Panc1 (cell line): Measurements from ENCODE around the gene RUFY2. TPM values are rescaled to one million over a fixed set of nuclear protein-coding genes. Genes with fewer than 3 reads are reported as not detected.
A peak's percentile ranks its signal among the peaks of the same experiment; 100 is the strongest.

Source experiments
- ATAC-seq: fragments of 200-7000 bp; cut with Tn5 transposase; 2 replicates; pipeline ENCODE4 v1.9.1; 2020; ENCODE audit warnings: mild to moderate bottlenecking, moderate library complexity
- BruUV-seq: library from RNA; stranded (reverse); fragments of 400-500 nt; replicated peaks from 2 replicates; lab custom pipeline; 2021; lab: Mats Ljungman, UMichigan
- CTCF ChIA-PET: fragments of 300-600 bp; sonication (Branson Sonifier 250); formaldehyde crosslinking; loops from one replicate; lab custom pipeline; 2022; ENCODE audit warnings: antibody characterized with exemption; lab: Charles Lee
- POLR2A ChIA-PET: fragments of 300-600 bp; sonication (Branson Sonifier 250); formaldehyde crosslinking; loops from one replicate; lab custom pipeline; 2022; ENCODE audit warnings: antibody characterized with exemption; lab: Charles Lee
- DNase-seq: peaks from one replicate; pipeline ENCODE4 v3.0.0-alpha.2; 2010; ENCODE audit warnings: low read depth, low spot score
- H3K27ac ChIP-seq: 2 replicates; pipeline ENCODE4 v1.5.1; 2011; ENCODE audit warnings: mild to moderate bottlenecking, low read length, inconsistent platforms
- H3K27me3 ChIP-seq: fragments of 200-500 bp; sonication (Bioruptor generic); 2 replicates; pipeline ENCODE4 v1.6.0; 2014; ENCODE audit warnings: low read length, inconsistent platforms; ENCODE audit not compliant: control insufficient read depth, insufficient read depth
- H3K36me3 ChIP-seq: fragments of 200-500 bp; sonication (Bioruptor generic); 2 replicates; pipeline ENCODE4 v1.5.1; 2014; ENCODE audit warnings: inconsistent platforms, mild to moderate bottlenecking, low read length, moderate library complexity; ENCODE audit not compliant: control insufficient read depth, insufficient read depth
- H3K4me1 ChIP-seq: 2 replicates; pipeline ENCODE4 v1.5.1; 2011; ENCODE audit warnings: inconsistent platforms, mild to moderate bottlenecking, low read length, moderate library complexity; ENCODE audit not compliant: control insufficient read depth, insufficient read depth
- H3K4me3 ChIP-seq, 2 experiments: 2 replicates each; pipeline ENCODE4 v1.5.1; 2011 to 2012; ENCODE audit warnings: low read depth in 2 of 2, low read length in 2 of 2, mild to moderate bottlenecking in 2 of 2, inconsistent platforms in 1 of 2, moderate library complexity in 1 of 2
- H3K9me3 ChIP-seq: fragments of 200-500 bp; sonication (Bioruptor generic); 2 replicates; pipeline ENCODE4 v1.5.1; 2014; ENCODE audit warnings: low read depth, mild to moderate bottlenecking, inconsistent platforms, low read length, moderate library complexity; ENCODE audit not compliant: control insufficient read depth, insufficient read depth
- POLR2AphosphoS5 ChIP-seq: IDR thresholded peaks from 2 replicates; pipeline ENCODE4 v1.6.1; 2012; ENCODE audit warnings: mild to moderate bottlenecking, low read depth, low read length, moderate library complexity
- SIN3A ChIP-seq: IDR thresholded peaks from 2 replicates; pipeline ENCODE4 v1.6.1; 2012; ENCODE audit warnings: low read depth, mild to moderate bottlenecking, low read length, moderate library complexity, borderline replicate concordance; ENCODE audit not compliant: insufficient read depth
- TCF7L2 ChIP-seq: IDR thresholded peaks from 2 replicates; pipeline ENCODE4 v1.6.1; 2011; ENCODE audit warnings: mild to moderate bottlenecking, low read depth, low read length, inconsistent platforms
- in situ Hi-C: cut with HindIII; loops from 2 replicates; pipeline ENCODE4 v1.10.0; 2016; ENCODE audit warnings: low sequenced_read_pairs, low pct_unique_long_range_greater_than_20kb
- intact Hi-C: fragments of 100-400 bp; cut with micrococcal nuclease; formaldehyde crosslinking; loops from one replicate; pipeline ENCODE4 v1.10.0; 2022; ENCODE audit not compliant: unreplicated experiment
- total RNA-seq: library from RNA; stranded (reverse); gene quantifications from one replicate; pipeline ENCODE4 v1.2.1, GENCODE V29; 2021; ENCODE audit not compliant: unreplicated experiment
- TF ChIP-seq, protein P1 (sequence below): fragments of 450-650 bp; IDR thresholded peaks from 2 replicates; pipeline ENCODE4 v1.5.1; 2017; ENCODE audit warnings: mild to moderate bottlenecking
- TF ChIP-seq, protein P2 (sequence below), 2 experiments: IDR thresholded peaks; 2 replicates each; pipeline ENCODE4 v1.6.1; 2011 to 2012; ENCODE audit warnings: low read depth in 2 of 2, control low read depth in 1 of 2, low read length in 1 of 2, mild to moderate bottlenecking in 1 of 2, moderate library complexity in 1 of 2; ENCODE audit not compliant: insufficient read depth in 1 of 2

RUFY2 gene
- total RNA-seq, 1 experiment from 2014 or later: 25.1 TPM

DNA sequence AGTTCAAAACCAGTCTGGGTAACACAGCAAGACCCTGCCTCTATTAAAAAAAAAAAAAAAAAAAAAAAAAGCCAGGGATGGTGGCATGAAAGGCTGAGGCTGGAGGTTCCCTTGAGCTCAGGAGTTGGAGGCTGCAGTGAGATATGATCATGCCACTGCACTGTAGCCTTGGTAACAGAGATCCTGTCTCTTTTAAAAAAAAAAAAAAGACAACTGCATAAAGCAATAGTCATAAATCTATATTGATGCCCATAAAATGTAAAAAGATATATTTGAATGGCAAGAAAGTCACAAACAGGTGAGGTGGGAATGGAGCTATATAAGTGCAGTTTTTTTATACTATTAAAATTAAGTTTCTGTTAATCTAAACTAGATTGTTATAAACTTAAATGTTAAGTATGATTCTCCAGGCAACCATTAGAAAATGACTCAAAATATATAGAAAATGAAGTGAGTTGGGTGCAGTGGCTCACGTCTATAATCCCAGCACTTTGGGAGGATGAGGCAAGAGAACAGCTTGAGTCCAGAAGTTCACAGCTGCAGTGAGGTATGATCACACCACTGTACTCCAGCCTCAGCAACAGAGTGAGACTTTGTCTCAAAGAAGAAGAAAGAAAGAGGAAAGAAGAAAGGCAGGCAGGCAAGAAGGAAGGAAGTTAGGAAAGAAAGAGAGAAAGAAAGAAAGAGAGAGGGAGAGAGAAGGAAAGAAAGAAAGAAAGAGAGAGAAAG is 88.6 kb downstream of the RUFY2 start:
- H3K27ac ChIP-seq: peak overlapping the region; percentile 30; the same call in 1 of the 2 replicates
- ATAC-seq: no peak
- TF ChIP-seq POLR2AphosphoS5 (no peak), TCF7L2 (no peak), SIN3A (no peak)
- TF ChIP-seq, protein P1, sequence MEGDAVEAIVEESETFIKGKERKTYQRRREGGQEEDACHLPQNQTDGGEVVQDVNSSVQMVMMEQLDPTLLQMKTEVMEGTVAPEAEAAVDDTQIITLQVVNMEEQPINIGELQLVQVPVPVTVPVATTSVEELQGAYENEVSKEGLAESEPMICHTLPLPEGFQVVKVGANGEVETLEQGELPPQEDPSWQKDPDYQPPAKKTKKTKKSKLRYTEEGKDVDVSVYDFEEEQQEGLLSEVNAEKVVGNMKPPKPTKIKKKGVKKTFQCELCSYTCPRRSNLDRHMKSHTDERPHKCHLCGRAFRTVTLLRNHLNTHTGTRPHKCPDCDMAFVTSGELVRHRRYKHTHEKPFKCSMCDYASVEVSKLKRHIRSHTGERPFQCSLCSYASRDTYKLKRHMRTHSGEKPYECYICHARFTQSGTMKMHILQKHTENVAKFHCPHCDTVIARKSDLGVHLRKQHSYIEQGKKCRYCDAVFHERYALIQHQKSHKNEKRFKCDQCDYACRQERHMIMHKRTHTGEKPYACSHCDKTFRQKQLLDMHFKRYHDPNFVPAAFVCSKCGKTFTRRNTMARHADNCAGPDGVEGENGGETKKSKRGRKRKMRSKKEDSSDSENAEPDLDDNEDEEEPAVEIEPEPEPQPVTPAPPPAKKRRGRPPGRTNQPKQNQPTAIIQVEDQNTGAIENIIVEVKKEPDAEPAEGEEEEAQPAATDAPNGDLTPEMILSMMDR: no peak
- TF ChIP-seq, protein P2, sequence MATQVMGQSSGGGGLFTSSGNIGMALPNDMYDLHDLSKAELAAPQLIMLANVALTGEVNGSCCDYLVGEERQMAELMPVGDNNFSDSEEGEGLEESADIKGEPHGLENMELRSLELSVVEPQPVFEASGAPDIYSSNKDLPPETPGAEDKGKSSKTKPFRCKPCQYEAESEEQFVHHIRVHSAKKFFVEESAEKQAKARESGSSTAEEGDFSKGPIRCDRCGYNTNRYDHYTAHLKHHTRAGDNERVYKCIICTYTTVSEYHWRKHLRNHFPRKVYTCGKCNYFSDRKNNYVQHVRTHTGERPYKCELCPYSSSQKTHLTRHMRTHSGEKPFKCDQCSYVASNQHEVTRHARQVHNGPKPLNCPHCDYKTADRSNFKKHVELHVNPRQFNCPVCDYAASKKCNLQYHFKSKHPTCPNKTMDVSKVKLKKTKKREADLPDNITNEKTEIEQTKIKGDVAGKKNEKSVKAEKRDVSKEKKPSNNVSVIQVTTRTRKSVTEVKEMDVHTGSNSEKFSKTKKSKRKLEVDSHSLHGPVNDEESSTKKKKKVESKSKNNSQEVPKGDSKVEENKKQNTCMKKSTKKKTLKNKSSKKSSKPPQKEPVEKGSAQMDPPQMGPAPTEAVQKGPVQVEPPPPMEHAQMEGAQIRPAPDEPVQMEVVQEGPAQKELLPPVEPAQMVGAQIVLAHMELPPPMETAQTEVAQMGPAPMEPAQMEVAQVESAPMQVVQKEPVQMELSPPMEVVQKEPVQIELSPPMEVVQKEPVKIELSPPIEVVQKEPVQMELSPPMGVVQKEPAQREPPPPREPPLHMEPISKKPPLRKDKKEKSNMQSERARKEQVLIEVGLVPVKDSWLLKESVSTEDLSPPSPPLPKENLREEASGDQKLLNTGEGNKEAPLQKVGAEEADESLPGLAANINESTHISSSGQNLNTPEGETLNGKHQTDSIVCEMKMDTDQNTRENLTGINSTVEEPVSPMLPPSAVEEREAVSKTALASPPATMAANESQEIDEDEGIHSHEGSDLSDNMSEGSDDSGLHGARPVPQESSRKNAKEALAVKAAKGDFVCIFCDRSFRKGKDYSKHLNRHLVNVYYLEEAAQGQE (IDR thresholded peaks at IDR 0.05; ENCODE audit: insufficient read depth in 1 of 2, low read depth in 2 of 2, low read length in 1 of 2): no peak
- H3K4me1 ChIP-seq: no peaks in the 10 kb centered on the region
- BruUV-seq: no TSS peak
- DNase-seq: no peak
- peaks cover 10% of the 10 kb centered on the region; the same call in 1 of the 2 replicates for H3K9me3 ChIP-seq
- intact Hi-C loops (loop anchor here (2.0 kb wide), 1 partner anchor 76 kb away; no protein-coding TSS in a partner anchor), in situ Hi-C loops (no loop called here)
- no peak overlapping the region for H3K4me3 ChIP-seq
- ChIA-PET POLR2A (interaction anchor here (0.7 kb wide), 1 partner anchor 62 kb away, joined by 8 read pairs; no protein-coding TSS in a partner anchor), CTCF (no interaction called here)
- no peaks in the 10 kb centered on the region for H3K27me3 ChIP-seq
- H3K36me3 ChIP-seq: no peaks in the 10 kb centered on the region

DNA sequence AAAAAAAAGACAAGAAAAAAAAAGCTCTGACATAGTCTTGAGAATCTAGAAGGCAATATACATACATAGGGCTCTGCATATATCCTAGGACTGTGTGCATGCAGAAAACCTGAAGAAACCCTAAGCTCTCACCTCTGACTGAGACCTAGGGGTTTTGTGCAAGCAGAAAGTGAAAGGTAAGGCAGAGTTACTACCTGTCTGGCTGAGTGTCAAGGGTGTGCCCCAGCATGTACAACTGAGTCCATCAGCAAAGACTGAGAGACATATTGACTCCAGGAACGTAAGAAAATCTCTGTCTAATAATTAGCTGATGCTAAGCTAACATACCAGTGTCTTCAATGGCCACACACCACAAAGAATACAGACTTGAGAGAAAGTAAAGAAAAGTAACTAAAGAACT is 91.5 kb downstream of the RUFY2 start:
- CTCF ChIA-PET: interaction anchor here (0.7 kb wide), 2 partner anchors 19 to 230 kb away, joined by 4 to 5 read pairs; no protein-coding TSS in a partner anchor
- no peaks in the 10 kb centered on the region for H3K36me3 ChIP-seq
- in situ Hi-C loops: no loop called here

More for the DNA sequence above, 91.5 kb downstream of the RUFY2 start:
- DNase-seq (no peak), ATAC-seq (no peak)
- intact Hi-C loops: no loop called here
- TF ChIP-seq TCF7L2: no peak
- TF ChIP-seq, protein P2 (IDR thresholded peaks at IDR 0.05; ENCODE audit: insufficient read depth in 1 of 2, low read depth in 2 of 2, low read length in 1 of 2): no peak
- TF ChIP-seq POLR2AphosphoS5: no peak
- TF ChIP-seq, protein P1: no peak
- TF ChIP-seq SIN3A: no peak
- H3K27me3 ChIP-seq: no peaks in the 10 kb centered on the region
- H3K9me3 ChIP-seq: peaks cover 10% of the 10 kb centered on the region; the same call in 1 of the 2 replicates
- H3K4me1 ChIP-seq: no peaks in the 10 kb centered on the region
- no TSS peak for BruUV-seq
- no peak overlapping the region for H3K27ac ChIP-seq
- no peak overlapping the region for H3K4me3 ChIP-seq
- POLR2A ChIA-PET: interaction anchor here (0.6 kb wide), 1 partner anchor 131 kb away, joined by 19 read pairs; no protein-coding TSS in a partner anchor
